ENCODE results near the gene LY9.

Gene LY9

GRCh38 chr1:160835751-160836150, 39.8 kb downstream of the LY9 start:
- no peak overlapping the region for H3K4me3 Mint-ChIP-seq
- H3K4me1 Mint-ChIP-seq: peaks cover 71% of the 10 kb centered on the region

GRCh38 chr1:160836561-160836960, 40.6 kb downstream of the LY9 start:
- peaks cover 74% of the 10 kb centered on the region for H3K4me1 Mint-ChIP-seq
- H3K27ac Mint-ChIP-seq: peak overlapping the region; percentile 95 to 99
- H3K27me3 Mint-ChIP-seq: no peaks in the 10 kb centered on the region
- H3K4me3 Mint-ChIP-seq: peak overlapping the region; percentile 59
- DNase-seq (no peak), ATAC-seq (no peak)
- no peaks in the 10 kb centered on the region for H3K9me3 Mint-ChIP-seq

More at GRCh38 chr1:160835751-160836150, 39.8 kb downstream of the LY9 start:
- Mint-ChIP-seq H3K27ac (peak overlapping the region in 1 of 2 donors; percentile 86), H3K9me3 (no peaks in the 10 kb centered on the region), H3K27me3 (no peaks in the 10 kb centered on the region)
- DNase-seq (no peak), ATAC-seq (no peak)

GRCh38 chr1:160836981-160837557, 41.1 kb downstream of the LY9 start:
- peak overlapping the region; percentile 59 to 74 for H3K4me3 Mint-ChIP-seq
- H3K27me3 Mint-ChIP-seq: no peaks in the 10 kb centered on the region
- DNase-seq (no peak), ATAC-seq (no peak)
- peaks cover 78% of the 10 kb centered on the region for H3K4me1 Mint-ChIP-seq
- peak overlapping the region; percentile 99 for H3K27ac Mint-ChIP-seq
- H3K9me3 Mint-ChIP-seq: no peaks in the 10 kb centered on the region

- no peaks in the 10 kb centered on the region for H3K9me3 Mint-ChIP-seq
- DNase-seq (peak; percentile 82 to 91), ATAC-seq (peak; percentile 96)
- peaks cover 81% of the 10 kb centered on the region for H3K4me1 Mint-ChIP-seq
- peak overlapping the region; percentile 74 to 84 for H3K4me3 Mint-ChIP-seq
- H3K27me3 Mint-ChIP-seq: no peaks in the 10 kb centered on the region
- peak overlapping the region; percentile 99 for H3K27ac Mint-ChIP-seq
Observed at GRCh38 chr1:160837558-160838205, 41.7 kb downstream of the LY9 start.

- H3K4me3 Mint-ChIP-seq: peak overlapping the region; percentile 64 to 74
- DNase-seq: peak; percentile 37 to 55
- H3K27me3 Mint-ChIP-seq: no peaks in the 10 kb centered on the region
- peaks cover 76% of the 10 kb centered on the region for H3K4me1 Mint-ChIP-seq
- H3K27ac Mint-ChIP-seq: no peak overlapping the region
- peak; percentile 9 for ATAC-seq
- no peaks in the 10 kb centered on the region for H3K9me3 Mint-ChIP-seq
Observed at GRCh38 chr1:160838888-160839287, 42.9 kb downstream of the LY9 start.

GRCh38 chr1:160839746-160840145, 43.8 kb downstream of the LY9 start:
- no peaks in the 10 kb centered on the region for H3K27me3 Mint-ChIP-seq
- peak overlapping the region in 1 of 2 donors; percentile 42 for H3K27ac Mint-ChIP-seq
- peaks cover 68% of the 10 kb centered on the region for H3K4me1 Mint-ChIP-seq
- ATAC-seq: no peak
- no peak for DNase-seq
- no peak overlapping the region for H3K4me3 Mint-ChIP-seq
- no peaks in the 10 kb centered on the region for H3K9me3 Mint-ChIP-seq

GRCh38 chr1:160841079-160841478, 45.1 kb downstream of the LY9 start:
- no peak overlapping the region for H3K27ac Mint-ChIP-seq
- no peaks in the 10 kb centered on the region for H3K27me3 Mint-ChIP-seq
- peaks cover 5 to 8% of the 10 kb centered on the region in 2 donors for H3K9me3 Mint-ChIP-seq
- no peak overlapping the region for H3K4me3 Mint-ChIP-seq
- DNase-seq (no peak), ATAC-seq (no peak)
- H3K4me1 Mint-ChIP-seq: peaks cover 61% of the 10 kb centered on the region

GRCh38 chr1:160844447-160845232, 48.7 kb downstream of the LY9 start:
- ATAC-seq (no peak), DNase-seq (no peak)
- Mint-ChIP-seq H3K4me3 (no peak overlapping the region), H3K27ac (no peak overlapping the region), H3K9me3 (peaks cover 8 to 10% of the 10 kb centered on the region in 2 donors), H3K4me1 (peaks cover 26% of the 10 kb centered on the region), H3K27me3 (no peaks in the 10 kb centered on the region)

- peaks cover 8 to 10% of the 10 kb centered on the region in 2 donors for H3K9me3 Mint-ChIP-seq
- no peak for DNase-seq
- no peak overlapping the region for H3K27ac Mint-ChIP-seq
- ATAC-seq: no peak
- H3K27me3 Mint-ChIP-seq: no peaks in the 10 kb centered on the region
- H3K4me3 Mint-ChIP-seq: no peak overlapping the region
- H3K4me1 Mint-ChIP-seq: peaks cover 20% of the 10 kb centered on the region
Observed at GRCh38 chr1:160846281-160846680, 50.3 kb downstream of the LY9 start.

- Mint-ChIP-seq H3K9me3 (peaks cover under 1 to 5% of the 10 kb centered on the region in 2 donors), H3K4me3 (no peak overlapping the region), H3K4me1 (peaks cover 7% of the 10 kb centered on the region), H3K27me3 (no peaks in the 10 kb centered on the region), H3K27ac (no peak overlapping the region)
- DNase-seq (no peak), ATAC-seq (no peak)
Observed at GRCh38 chr1:160850541-160850940, 54.6 kb downstream of the LY9 start.

GRCh38 chr1:160850993-160851392, 55.0 kb downstream of the LY9 start:
- no peaks in the 10 kb centered on the region for H3K27me3 Mint-ChIP-seq
- ATAC-seq: no peak
- peaks cover 0 to 5% of the 10 kb centered on the region in 2 donors for H3K9me3 Mint-ChIP-seq
- no peak overlapping the region for H3K4me3 Mint-ChIP-seq
- no peak overlapping the region for H3K27ac Mint-ChIP-seq
- peaks cover 7% of the 10 kb centered on the region for H3K4me1 Mint-ChIP-seq
- no peak for DNase-seq

- no peaks in the 10 kb centered on the region for H3K27me3 Mint-ChIP-seq
- H3K4me3 Mint-ChIP-seq: no peak overlapping the region
- DNase-seq (no peak), ATAC-seq (no peak)
- peaks cover 0 to 4% of the 10 kb centered on the region in 2 donors for H3K9me3 Mint-ChIP-seq
- no peak overlapping the region for H3K27ac Mint-ChIP-seq
- H3K4me1 Mint-ChIP-seq: peaks cover 7% of the 10 kb centered on the region
Observed at GRCh38 chr1:160853014-160853413, 57.0 kb downstream of the LY9 start.

GRCh38 chr1:160853754-160854153, 57.8 kb downstream of the LY9 start:
- Mint-ChIP-seq H3K27me3 (no peaks in the 10 kb centered on the region), H3K4me1 (peaks cover 7% of the 10 kb centered on the region), H3K27ac (no peak overlapping the region), H3K4me3 (no peak overlapping the region), H3K9me3 (no peaks in the 10 kb centered on the region)
- ATAC-seq (no peak), DNase-seq (no peak)

- DNase-seq (peak; percentile 27 to 56), ATAC-seq (peak; percentile 93)
- no peak overlapping the region for H3K27ac Mint-ChIP-seq
- no peaks in the 10 kb centered on the region for H3K9me3 Mint-ChIP-seq
- peaks cover 7% of the 10 kb centered on the region for H3K4me1 Mint-ChIP-seq
- no peaks in the 10 kb centered on the region for H3K27me3 Mint-ChIP-seq
- H3K4me3 Mint-ChIP-seq: no peak overlapping the region
Observed at GRCh38 chr1:160855181-160855981, 59.4 kb downstream of the LY9 start.

GRCh38 chr1:160858097-160858496, 62.1 kb downstream of the LY9 start:
- ATAC-seq: no peak
- no peak overlapping the region for H3K4me3 Mint-ChIP-seq
- no peak overlapping the region for H3K27ac Mint-ChIP-seq
- DNase-seq: no peak
- peaks cover 26% of the 10 kb centered on the region for H3K4me1 Mint-ChIP-seq
- no peaks in the 10 kb centered on the region for H3K9me3 Mint-ChIP-seq
- H3K27me3 Mint-ChIP-seq: no peaks in the 10 kb centered on the region

Measured in stimulated activated naive CD8-positive, alpha-beta T cell treated with anti-CD3 and anti-CD28 coated beads, Interleukin-15, amount 100 ng/mL, for 72 hours (primary cell).